B cell (primary cell): ENCODE results near the gene ANKRD44.

ENCODE experiments used
- CTCF ChIP-seq: fragments of 200-600 bp; IDR thresholded peaks from one replicate; pipeline ENCODE4 v1.8.0; 2022; ENCODE audit warnings: antibody characterized with exemption, mild to moderate bottlenecking
- EZH2 ChIP-seq: IDR thresholded peaks from 2 replicates; pipeline ENCODE4 v1.6.1; 2012; ENCODE audit warnings: borderline replicate concordance, low read depth, mild to moderate bottlenecking, moderate library complexity, low read length; ENCODE audit not compliant: insufficient read depth, poor library complexity, severe bottlenecking

- TF ChIP-seq CTCF (no peak), EZH2 (no peak)
Measured at GRCh38 chr2:197159661-197160211, 150.8 kb downstream of the ANKRD44 start.
